HCT116 (cell line): ENCODE results near the gene E2F1. TPM values are rescaled to one million over a fixed set of nuclear protein-coding genes. Genes with fewer than 3 reads are reported as not detected.

Experiments
- ATAC-seq: fragments of 200-7000 bp; cut with Tn5 transposase; 2 replicates; pipeline ENCODE4 v1.9.1; 2020; ENCODE audit warnings: mild to moderate bottlenecking, moderate library complexity
- BruUV-seq: library from RNA; stranded (reverse); fragments of 400-500 nt; replicated peaks from 2 replicates; lab custom pipeline; 2021; lab: Mats Ljungman, UMichigan
- CTCF ChIA-PET: fragments of 300-600 bp; sonication (Branson Sonifier 250); formaldehyde crosslinking; loops from one replicate; lab custom pipeline; 2021; ENCODE audit warnings: antibody characterized with exemption; lab: Charles Lee
- POLR2A ChIA-PET: fragments of 300-600, 350-600 bp; sonication (Branson Sonifier 250); formaldehyde crosslinking; loops from one replicate; lab custom pipeline; 2021; ENCODE audit warnings: antibody characterized with exemption; lab: Charles Lee
- RAD21 ChIA-PET, 2 experiments: fragments of 300-600 bp; sonication (Branson Sonifier 250); formaldehyde crosslinking; loops; one replicate each; lab custom pipeline; 2023; ENCODE audit warnings: low total read pairs in 2 of 2; ENCODE audit not compliant: uncharacterized antibody in 2 of 2, unreplicated experiment in 2 of 2, low non-redundant PET in 1 of 2; lab: Charles Lee
- DNase-seq: peaks from one replicate; pipeline ENCODE4 v3.0.0-alpha.2; 2010; ENCODE audit warnings: low read depth, low spot score
- H2AFZ ChIP-seq: fragments of 200-600 bp; shearing (Covaris generic), sonication (generic); 2 replicates; pipeline ENCODE4 v1.6.1; 2017; ENCODE audit warnings: low read depth, mixed run types, mixed read lengths, antibody characterized with exemption, low read length; ENCODE audit not compliant: poor library complexity, severe bottlenecking
- H3K27ac ChIP-seq: 2 replicates; pipeline ENCODE4 v1.5.1; 2012; ENCODE audit warnings: low read depth, low read length
- H3K27me3 ChIP-seq: fragments of 200-600 bp; sonication (generic); 2 replicates; pipeline ENCODE4 v1.6.1; 2016; ENCODE audit warnings: mixed run types, low read length, mixed read lengths; ENCODE audit not compliant: insufficient read depth
- H3K36me3 ChIP-seq, 2 experiments: fragments of 200-500 bp in 1 of 2; fragments of 200-600 bp in 1 of 2; sonication (Bioruptor generic) in 1 of 2; sonication (generic) in 1 of 2; 2 replicates each; pipeline versions ENCODE4 v1.5.1 to v1.6.1; 2014 to 2016; ENCODE audit warnings: low read length in 2 of 2, inconsistent platforms in 1 of 2, mixed read lengths in 1 of 2, mixed run types in 1 of 2; ENCODE audit not compliant: insufficient read depth in 2 of 2, control insufficient read depth in 1 of 2
- H3K4me1 ChIP-seq, 2 experiments: fragments of 200-600 bp in 1 of 2; sonication (generic) in 1 of 2; 2 replicates each; pipeline versions ENCODE4 v1.5.1 to v1.6.1; 2012 to 2017; ENCODE audit warnings: low read length in 2 of 2, inconsistent platforms in 1 of 2, mild to moderate bottlenecking in 1 of 2, mixed read lengths in 1 of 2, mixed run types in 1 of 2, moderate library complexity in 1 of 2; ENCODE audit not compliant: insufficient read depth in 2 of 2, control insufficient read depth in 1 of 2
- H3K4me2 ChIP-seq: fragments of 200-600 bp; sonication (generic); 2 replicates; pipeline ENCODE4 v1.6.1; 2017; ENCODE audit warnings: mixed run types, low read length, mixed read lengths
- H3K4me3 ChIP-seq, 2 experiments: fragments of 200-600 bp in 1 of 2; sonication (generic) in 1 of 2; replicated peaks in 1 of 2; 2 replicates each; pipeline ENCODE4 v1.5.1; 2011 to 2016; ENCODE audit warnings: low read length in 2 of 2, control low read depth in 1 of 2, low read depth in 1 of 2, mild to moderate bottlenecking in 1 of 2, mixed read lengths in 1 of 2, mixed run types in 1 of 2
- H3K79me2 ChIP-seq: fragments of 200-600 bp; sonication (generic); 2 replicates; pipeline ENCODE4 v1.6.1; 2017; ENCODE audit warnings: mild to moderate bottlenecking, mixed run types, low read length, moderate library complexity, mixed read lengths; ENCODE audit not compliant: insufficient read depth
- H3K9ac ChIP-seq: fragments of 200-600 bp; sonication (generic); 2 replicates; pipeline ENCODE4 v1.6.1; 2016; ENCODE audit warnings: low read length, mixed read lengths
- H3K9me2 ChIP-seq: fragments of 200-600 bp; sonication (generic), shearing (Covaris generic); 2 replicates; pipeline ENCODE4 v1.6.1; 2017; ENCODE audit warnings: mixed run types, mild to moderate bottlenecking, moderate library complexity; ENCODE audit not compliant: insufficient read depth
- H3K9me3 ChIP-seq, 2 experiments: fragments of 200-500 bp in 1 of 2; fragments of 200-600 bp in 1 of 2; sonication (Bioruptor generic) in 1 of 2; sonication (generic) in 1 of 2; 2 replicates each; pipeline ENCODE4 v1.6.1; 2014 to 2017; ENCODE audit warnings: low read length in 2 of 2, mixed read lengths in 2 of 2, inconsistent platforms in 1 of 2, low read depth in 1 of 2, mild to moderate bottlenecking in 1 of 2, mixed run types in 1 of 2, moderate library complexity in 1 of 2; ENCODE audit not compliant: control insufficient read depth in 1 of 2, insufficient read depth in 1 of 2
- H4K20me1 ChIP-seq: fragments of 200-600 bp; sonication (generic), shearing (Covaris generic); 2 replicates; pipeline ENCODE4 v1.6.1; 2017; ENCODE audit warnings: mixed run types, mild to moderate bottlenecking, moderate library complexity; ENCODE audit not compliant: insufficient read depth
- ATF3 ChIP-seq: IDR thresholded peaks from 2 replicates; pipeline ENCODE4 v1.6.1; 2012
- CBX3 ChIP-seq: IDR thresholded peaks from 2 replicates; pipeline ENCODE4 v1.6.1; 2012; ENCODE audit warnings: low read depth
- EGR1 ChIP-seq: IDR thresholded peaks from 2 replicates; pipeline ENCODE4 v1.6.1; 2012; ENCODE audit warnings: low read depth
- ELF1 ChIP-seq: IDR thresholded peaks from 2 replicates; pipeline ENCODE4 v1.6.1; 2012; ENCODE audit warnings: low read depth, borderline replicate concordance
- EZH2 ChIP-seq: fragments of 200-600 bp; sonication (generic); IDR thresholded peaks from 2 replicates; pipeline ENCODE4 v1.6.1; 2017; ENCODE audit warnings: antibody characterized with exemption, mixed run types
- EZH2phosphoT487 ChIP-seq: fragments of 200-600 bp; IDR thresholded peaks from 2 replicates; pipeline ENCODE4 v1.6.1; 2018; ENCODE audit warnings: antibody characterized with exemption, borderline replicate concordance
- JUND ChIP-seq: IDR thresholded peaks from 2 replicates; pipeline ENCODE4 v1.6.1; 2012
- MAX ChIP-seq: IDR thresholded peaks from 2 replicates; pipeline ENCODE4 v1.6.1; 2012
- POLR2A ChIP-seq: IDR thresholded peaks from 2 replicates; pipeline ENCODE4 v1.7.0; 2011; ENCODE audit warnings: borderline replicate concordance; ENCODE audit not compliant: insufficient read depth, insufficient read length; ENCODE audit errors: extremely low read depth
- POLR2AphosphoS5 ChIP-seq: IDR thresholded peaks from 2 replicates; pipeline ENCODE4 v1.6.1; 2011; ENCODE audit warnings: mild to moderate bottlenecking, low read depth, low read length, moderate library complexity
- RAD21 ChIP-seq: IDR thresholded peaks from 2 replicates; pipeline ENCODE4 v1.6.1; 2012; ENCODE audit warnings: low read depth, mild to moderate bottlenecking
- REST ChIP-seq: IDR thresholded peaks from 2 replicates; pipeline ENCODE4 v1.6.1; 2012; ENCODE audit warnings: low read depth
- SP1 ChIP-seq: IDR thresholded peaks from 2 replicates; pipeline ENCODE4 v1.6.1; 2012; ENCODE audit warnings: low read depth
- YY1 ChIP-seq: IDR thresholded peaks from 2 replicates; pipeline ENCODE4 v1.6.1; 2011; ENCODE audit warnings: low read length, low read depth, moderate library complexity, mild to moderate bottlenecking; ENCODE audit not compliant: insufficient replicate concordance; ENCODE audit errors: extremely low read depth
- ZBTB33 ChIP-seq: IDR thresholded peaks from 2 replicates; pipeline ENCODE4 v1.6.1; 2011; ENCODE audit warnings: mild to moderate bottlenecking, low read length, moderate library complexity; ENCODE audit not compliant: insufficient replicate concordance; ENCODE audit errors: extremely low read depth
- ZFX ChIP-seq: fragments of 450-650 bp; IDR thresholded peaks from 2 replicates; pipeline ENCODE4 v1.6.1; 2017
- ZNF274 ChIP-seq: fragments of 200-500 bp; sonication (Bioruptor generic); IDR thresholded peaks from 2 replicates; pipeline ENCODE4 v1.6.1; 2014; ENCODE audit warnings: mild to moderate bottlenecking, low read depth, low read length, inconsistent platforms
- intact Hi-C: fragments of 100-400 bp; cut with micrococcal nuclease; formaldehyde crosslinking; loops from 2 replicates; pipeline ENCODE4 v1.10.0; 2022
- total RNA-seq: library from RNA; stranded (reverse); gene quantifications from one replicate; pipeline ENCODE4 v1.2.1, GENCODE V29; 2021; ENCODE audit not compliant: unreplicated experiment

Gene E2F1
- total RNA-seq, 1 experiment from 2014 or later = 30.9 TPM

GRCh38 chr20:33724439-33725094, 38.4 kb upstream of the E2F1 start:
- no peaks in the 10 kb centered on the region for H3K79me2 ChIP-seq
- no peaks in the 10 kb centered on the region for H3K9me2 ChIP-seq
- H3K9me3 ChIP-seq = no peaks in the 10 kb centered on the region
- H3K4me1 ChIP-seq = peaks cover under 1 to 15% of the 10 kb centered on the region in 2 experiments; a peak in 3 of 4 replicates
- POLR2A ChIA-PET = no interaction called here
- ATAC-seq (no peak), DNase-seq (no peak)
- no peak overlapping the region for H3K4me3 ChIP-seq
- no peak overlapping the region for H2AFZ ChIP-seq
- CTCF ChIA-PET = no interaction called here
- H4K20me1 ChIP-seq = no peaks in the 10 kb centered on the region
- RAD21 ChIA-PET = interaction anchor here in 1 of 2 experiments (0.7 kb wide), 1 partner anchor 11 kb away, joined by 4 read pairs; no protein-coding TSS in a partner anchor
- BruUV-seq = no TSS peak
- intact Hi-C loops = no loop called here
- no peaks in the 10 kb centered on the region for H3K27me3 ChIP-seq
- TF ChIP-seq YY1 (no peak), EGR1 (no peak), ZNF274 (no peak), ZBTB33 (no peak), ELF1 (no peak), POLR2A (no peak), ATF3 (no peak), EZH2 (no peak), POLR2AphosphoS5 (no peak), EZH2phosphoT487 (no peak), ZFX (no peak), SP1 (no peak), REST (no peak), JUND (no peak), MAX (no peak), RAD21 (no peak), CBX3 (no peak)
- H3K9ac ChIP-seq = no peak overlapping the region
- H3K4me2 ChIP-seq = no peak overlapping the region
- H3K27ac ChIP-seq = no peak overlapping the region
- no peaks in the 10 kb centered on the region for H3K36me3 ChIP-seq
